ENCODE results near the gene SH3GL1.
"Not testable (repeated sequence)": the region's sequence is repeated elsewhere in the genome, so short reads cannot be mapped to it uniquely, and the experiment has no call there.

The SH3GL1 gene

GRCh38 chr19:4362101-4362828, 38.1 kb downstream of the SH3GL1 start:
- DNase-seq, result no peak

DNA sequence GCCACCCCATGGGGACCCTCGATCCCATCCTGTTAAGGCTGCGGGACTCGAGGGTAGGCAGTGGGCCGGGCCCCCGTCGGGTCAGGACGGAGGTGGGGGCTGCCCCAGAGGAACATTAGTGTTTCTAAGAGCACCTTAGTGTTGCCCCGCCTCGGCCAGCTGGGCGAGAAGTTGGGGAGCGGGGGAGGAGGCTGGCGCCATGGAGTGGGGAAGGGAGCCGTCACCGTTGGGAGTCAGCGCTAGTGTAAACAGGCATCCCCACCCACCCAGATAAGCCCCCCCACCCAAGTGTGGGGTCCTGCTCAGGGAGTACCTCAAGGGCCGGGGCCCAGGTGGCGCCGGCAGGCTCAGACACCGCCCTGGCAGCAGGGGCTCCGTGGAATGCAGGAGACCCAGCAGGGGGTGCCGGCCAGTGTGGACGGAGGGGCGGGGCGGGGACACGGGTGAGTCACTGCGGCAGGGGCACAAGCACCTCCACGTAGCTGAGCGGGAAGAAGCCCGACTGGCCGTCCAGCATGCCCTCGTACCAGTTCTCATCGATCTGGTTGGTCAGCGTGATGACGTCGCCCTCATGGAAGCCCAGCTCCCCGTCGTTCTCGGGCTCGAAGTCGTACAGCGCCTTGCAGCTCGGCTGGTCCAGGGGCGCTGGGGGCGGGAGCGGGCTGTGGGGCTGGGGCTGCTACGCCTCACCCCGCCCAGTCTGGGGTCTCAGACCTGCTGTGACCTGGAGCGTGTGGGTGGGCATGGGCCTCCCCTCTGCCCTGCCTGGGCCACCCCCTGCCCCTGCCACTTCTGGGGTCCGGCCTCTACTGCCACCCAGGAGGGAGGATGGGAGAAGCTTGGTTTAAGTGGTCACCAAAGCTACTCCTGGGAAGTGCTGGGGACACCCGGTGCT, 38.9 kb downstream of the SH3GL1 start:
- no peak for DNase-seq

GRCh38 chr19:4360641-4361151, 39.7 kb downstream of the SH3GL1 start:
- DNase-seq, result no peak

DNA sequence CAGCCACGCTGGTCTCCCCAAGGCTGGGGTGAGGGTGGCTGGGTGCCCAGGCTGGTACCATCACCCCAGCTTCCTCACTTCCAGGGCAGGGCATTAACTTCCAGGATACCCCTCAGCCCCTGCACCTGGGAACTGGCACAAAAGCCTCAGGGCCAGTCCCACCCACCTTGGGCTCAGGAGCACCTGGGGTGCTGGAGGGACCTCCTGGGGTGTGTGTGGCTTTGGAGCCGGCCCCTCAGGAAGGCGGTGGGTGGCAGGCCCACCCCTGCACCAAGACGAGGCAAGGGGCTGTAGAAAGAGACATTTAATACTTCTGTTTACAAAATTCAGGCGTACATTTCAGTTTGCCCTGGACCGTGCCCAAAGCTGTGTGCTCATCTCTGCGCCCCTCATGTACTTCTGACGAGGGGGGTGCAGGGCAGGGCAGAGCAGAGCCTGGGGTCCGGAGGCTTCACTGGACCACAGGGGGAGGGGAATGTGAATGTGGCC, 40.2 kb downstream of the SH3GL1 start:
- no peak for DNase-seq

DNA sequence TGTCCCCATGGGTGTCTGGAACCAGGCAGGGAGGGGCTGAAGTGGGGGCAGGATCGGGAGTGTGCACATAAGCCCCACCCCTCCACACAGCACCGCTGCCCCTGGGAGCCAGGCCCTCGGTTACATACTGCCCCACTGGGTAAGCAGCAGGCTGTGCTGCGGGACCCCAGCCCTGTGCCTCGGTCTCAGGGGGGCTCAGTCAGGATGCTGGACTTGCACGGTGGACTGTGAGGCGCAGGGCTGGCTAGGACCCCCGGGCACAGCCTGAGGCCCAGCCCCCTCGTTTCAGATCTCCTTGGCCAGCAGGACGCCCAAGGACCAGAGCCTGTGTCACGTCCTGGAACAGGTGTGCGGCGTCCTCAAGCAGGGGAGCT, 40.7 kb downstream of the SH3GL1 start:
- no peak for DNase-seq

DNA sequence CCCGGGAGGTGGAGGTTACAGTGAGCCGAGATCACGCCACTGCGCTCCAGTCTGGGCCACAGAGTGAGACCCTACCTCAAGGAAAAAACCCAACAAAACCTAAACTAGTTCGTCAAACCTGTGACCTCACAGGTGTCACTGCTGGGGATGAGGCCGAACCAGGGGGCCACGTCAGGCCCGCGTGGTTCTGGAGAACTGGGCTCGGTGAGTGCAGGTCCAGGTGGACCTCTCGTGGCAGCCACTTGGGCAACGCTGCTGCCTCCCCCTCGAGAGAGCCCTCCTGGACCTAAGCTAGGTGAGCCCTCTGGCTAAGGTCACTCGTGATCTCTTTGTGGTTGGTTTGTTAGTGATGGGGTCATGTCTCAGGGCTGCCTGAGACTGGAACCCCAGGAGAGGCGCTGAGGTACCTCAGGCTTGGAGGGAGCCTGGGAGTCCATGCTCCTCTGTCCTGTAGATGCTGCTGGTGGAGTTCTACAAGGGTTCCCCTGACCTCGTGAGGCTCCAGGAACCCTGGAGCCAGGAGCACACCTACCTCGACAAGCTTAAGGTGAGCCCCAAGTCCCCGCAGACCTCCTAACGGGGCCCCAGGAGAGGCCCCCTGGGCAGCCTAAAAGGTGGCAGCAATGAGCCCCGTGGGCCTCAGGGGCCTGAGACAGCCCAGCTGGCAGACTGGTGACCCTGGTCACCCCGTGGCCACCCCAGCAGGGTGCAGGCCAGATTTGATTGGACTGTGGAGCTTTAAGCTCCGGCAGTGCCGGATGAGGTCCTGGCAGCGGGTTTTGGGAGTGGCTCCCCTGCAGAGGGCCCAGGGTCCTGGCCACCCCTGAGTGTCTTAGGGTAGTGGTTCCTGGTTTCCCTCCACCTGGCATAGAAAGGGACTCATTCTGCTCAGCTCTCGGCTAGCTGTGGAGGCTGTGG, 41.4 kb downstream of the SH3GL1 start:
- no peak for DNase-seq

- no peak for DNase-seq
Measured at GRCh38 chr19:4357921-4358326, 42.4 kb downstream of the SH3GL1 start.

DNA sequence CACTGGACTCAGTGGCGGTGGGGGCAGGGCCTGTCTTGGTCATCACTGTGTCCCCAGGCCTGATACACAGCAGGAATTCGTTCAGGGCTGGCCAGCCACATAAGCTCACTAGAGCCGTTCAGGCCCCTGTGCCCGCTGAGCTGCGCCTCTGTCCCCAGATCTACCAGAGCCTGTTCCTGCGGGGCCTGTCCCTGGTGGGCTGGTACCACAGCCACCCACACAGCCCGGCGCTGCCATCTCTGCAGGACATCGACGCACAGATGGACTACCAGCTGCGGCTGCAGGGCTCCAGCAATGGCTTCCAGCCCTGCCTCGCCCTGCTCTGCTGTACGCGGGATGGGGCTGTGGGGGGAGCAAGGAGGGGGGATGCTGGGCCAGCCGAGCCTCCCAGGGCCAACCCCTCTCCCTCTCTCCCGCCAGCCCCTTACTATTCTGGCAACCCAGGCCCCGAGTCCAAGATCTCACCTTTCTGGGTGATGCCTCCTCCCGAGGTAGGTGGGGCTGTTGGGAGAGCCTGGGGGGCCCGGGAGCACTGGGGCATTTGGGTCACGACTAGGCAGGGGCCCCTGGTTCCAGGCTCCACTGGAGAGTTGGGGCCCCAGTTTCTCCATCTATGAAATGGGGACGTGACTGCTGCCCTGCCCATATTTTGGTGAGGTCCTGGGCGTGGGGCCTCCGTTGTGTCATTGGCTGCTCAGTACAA, 43.1 kb downstream of the SH3GL1 start:
- no peak for DNase-seq

DNA sequence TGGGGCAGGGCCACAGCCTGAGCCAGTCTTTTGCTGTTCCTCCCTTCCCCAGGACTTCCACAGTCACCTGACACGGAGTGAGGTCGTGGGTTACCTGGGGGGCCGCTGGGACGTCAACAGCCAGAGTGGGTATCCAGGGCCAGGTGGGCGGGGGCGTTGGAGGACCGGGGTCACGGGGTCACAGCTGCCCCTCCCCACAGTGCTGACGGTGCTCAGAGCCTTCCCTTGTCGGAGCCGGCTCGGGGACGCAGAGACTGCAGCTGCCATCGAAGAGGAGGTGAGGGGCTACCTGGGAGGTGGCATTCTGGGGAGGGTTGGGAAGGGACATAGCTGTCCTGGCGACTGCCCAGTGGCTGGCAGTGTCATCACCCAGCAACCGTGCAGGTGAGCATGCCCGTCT, 45.5 kb downstream of the SH3GL1 start:
- no peak for DNase-seq

- DNase-seq, result no peak
Measured at GRCh38 chr19:4354282-4354681, 46.1 kb downstream of the SH3GL1 start.

GRCh38 chr19:4352701-4353121, 47.6 kb downstream of the SH3GL1 start:
- peak; percentile 42 for DNase-seq

- DNase-seq, result no peak
Measured at GRCh38 chr19:4350726-4351125, 49.6 kb downstream of the SH3GL1 start.

GRCh38 chr19:4350111-4350510, 50.2 kb downstream of the SH3GL1 start:
- DNase-seq, result no peak

DNA sequence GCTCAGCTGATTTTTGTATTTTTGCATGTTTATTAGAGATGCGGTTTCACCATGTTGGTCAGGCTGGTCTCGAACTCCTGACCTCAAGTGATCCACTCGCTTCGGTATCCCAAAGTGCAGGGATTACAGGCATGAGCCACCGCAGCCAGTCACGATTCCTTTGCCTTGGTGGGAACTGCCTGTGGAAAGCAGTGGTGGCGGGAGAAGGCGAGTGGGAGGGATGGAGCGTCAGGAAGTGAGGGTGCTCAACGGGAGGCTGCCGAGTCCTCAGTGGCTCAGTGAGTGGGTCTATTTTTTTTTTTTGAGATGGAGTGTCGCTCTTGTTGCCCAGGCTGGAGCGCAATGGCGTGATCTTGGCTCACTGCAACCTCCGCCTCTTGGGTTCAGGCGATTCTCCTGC, 51.1 kb downstream of the SH3GL1 start:
- DNase-seq, result not testable (repeated sequence)

- DNase-seq, result no peak
Measured at GRCh38 chr19:4347521-4347920, 52.8 kb downstream of the SH3GL1 start.

GRCh38 chr19:4346020-4346383, 54.3 kb downstream of the SH3GL1 start:
- no peak for DNase-seq

DNA sequence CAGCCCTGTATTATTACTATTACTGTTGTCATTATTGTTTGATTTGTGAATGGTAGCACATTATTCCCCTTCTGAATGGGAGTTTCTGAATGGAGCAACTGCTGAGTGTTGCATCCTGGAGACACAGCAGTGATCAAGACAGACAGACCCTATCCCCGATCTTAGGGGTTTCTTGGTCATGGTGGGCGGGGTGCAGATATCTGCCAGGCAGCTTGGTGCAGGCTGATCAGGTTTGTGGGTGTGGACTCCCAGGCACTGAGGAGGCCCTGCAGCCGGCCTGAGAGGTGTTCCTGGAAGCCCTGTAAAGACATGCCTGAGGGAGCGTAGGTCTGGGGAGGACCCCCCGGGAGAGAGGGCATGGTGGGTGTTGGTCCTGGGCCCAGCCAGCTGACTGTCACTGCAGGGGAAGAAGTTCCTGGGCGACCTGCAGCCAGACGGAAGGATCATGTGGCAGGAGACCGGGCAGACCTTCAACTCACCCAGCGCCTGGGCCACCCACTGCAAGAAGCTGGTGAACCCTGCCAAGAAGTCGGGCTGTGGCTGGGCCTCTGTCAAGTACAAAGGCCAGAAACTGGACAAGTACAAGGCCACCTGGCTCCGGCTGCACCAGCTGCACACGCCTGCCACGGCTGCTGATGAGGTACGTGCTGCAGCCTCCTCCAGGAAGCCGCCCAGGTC, 54.9 kb downstream of the SH3GL1 start:
- no peak for DNase-seq

GRCh38 chr19:4343370-4344307, 56.7 kb downstream of the SH3GL1 start, which contains the start of gene MPND:
Gene MPND (plus strand): TSS chr19:4343562. CDS start chr19:4343594, 32 bp downstream.
- DNase-seq, result peak; percentile 94

- peak; percentile 77 for DNase-seq
Measured at GRCh38 chr19:4342615-4343369, 57.6 kb downstream of the SH3GL1 start.

- DNase-seq, result no peak
Measured at GRCh38 chr19:4342314-4342614, 58.1 kb downstream of the SH3GL1 start.
